GM12878 (cell line): ENCODE results near the gene CABLES1. TPM values are rescaled to one million over a fixed set of nuclear protein-coding genes. Genes with fewer than 3 reads are reported as not detected.

Experiments
- ATF7 ChIP-seq: fragments of 450-650 bp; IDR thresholded peaks from 2 replicates; pipeline ENCODE4 v1.6.1; 2016; ENCODE audit warnings: low read depth, mild to moderate bottlenecking
- BACH1 ChIP-seq: fragments of 450-650 bp; IDR thresholded peaks from 2 replicates; pipeline ENCODE4 v1.6.1; 2017; ENCODE audit warnings: mild to moderate bottlenecking, borderline replicate concordance
- BCL11A ChIP-seq: IDR thresholded peaks from 2 replicates; pipeline ENCODE4 v1.6.1; 2011; ENCODE audit warnings: low read depth, low read length
- BRCA1 ChIP-seq: IDR thresholded peaks from 2 replicates; pipeline ENCODE4 v1.6.1; 2011; ENCODE audit warnings: low read depth, low read length, improper control_type of control experiment
- CHD4 ChIP-seq: fragments of 200-600 bp; sonication (generic); IDR thresholded peaks from 2 replicates; pipeline ENCODE4 v1.6.1; 2016; ENCODE audit warnings: mild to moderate bottlenecking
- CUX1 ChIP-seq: IDR thresholded peaks from 2 replicates; pipeline ENCODE4 v1.6.1; 2012; ENCODE audit warnings: improper control_type of control experiment, low read depth, low read length; ENCODE audit not compliant: insufficient replicate concordance
- E2F8 ChIP-seq: fragments of 450-650 bp; IDR thresholded peaks from 2 replicates; pipeline ENCODE4 v1.6.1; 2018; ENCODE audit warnings: mild to moderate bottlenecking, low read depth, moderate library complexity; ENCODE audit not compliant: partially characterized antibody
- GATAD2B ChIP-seq: fragments of 450-650 bp; conservative IDR thresholded peaks from 2 replicates; pipeline ENCODE4 v1.6.1; 2017; ENCODE audit warnings: low read depth, mild to moderate bottlenecking, moderate library complexity
- IKZF2 ChIP-seq, 2 experiments: fragments of 450-650 bp; IDR thresholded peaks; 2 replicates each; pipeline ENCODE4 v1.6.1; 2017; ENCODE audit warnings: mild to moderate bottlenecking in 2 of 2, moderate library complexity in 2 of 2
- MXI1 ChIP-seq: fragments of 150-350 bp; IDR thresholded peaks from 2 replicates; pipeline ENCODE4 v1.6.1; 2011; ENCODE audit warnings: low read depth, mild to moderate bottlenecking, inconsistent platforms, low read length, improper control_type of control experiment
- NR2F1 ChIP-seq: fragments of 450-650 bp; conservative IDR thresholded peaks from 2 replicates; pipeline ENCODE4 v1.6.1; 2017; ENCODE audit warnings: mild to moderate bottlenecking
- RELA ChIP-seq: fragments of 450-650 bp; IDR thresholded peaks from 2 replicates; pipeline ENCODE4 v1.8.0; 2014; ENCODE audit warnings: borderline replicate concordance; ENCODE audit not compliant: partially characterized antibody
- SIX5 ChIP-seq: IDR thresholded peaks from 2 replicates; pipeline ENCODE4 v1.6.1; 2011; ENCODE audit warnings: mild to moderate bottlenecking, low read depth, low read length, moderate library complexity; ENCODE audit not compliant: severe bottlenecking
- SMAD1 ChIP-seq: fragments of 450-650 bp; IDR thresholded peaks from 2 replicates; pipeline ENCODE4 v1.6.1; 2018; ENCODE audit warnings: mild to moderate bottlenecking, low read depth; ENCODE audit not compliant: partially characterized antibody
- SMAD5 ChIP-seq: IDR thresholded peaks from 2 replicates; pipeline ENCODE4 v1.6.1; 2016; ENCODE audit warnings: antibody characterized with exemption, low read depth
- SP1 ChIP-seq: IDR thresholded peaks from one replicate; pipeline ENCODE4 v1.6.1; 2011; ENCODE audit warnings: low read depth, low read length
- TARDBP ChIP-seq: IDR thresholded peaks from 2 replicates; pipeline ENCODE4 v1.6.1; 2016; ENCODE audit warnings: borderline replicate concordance
- TBL1XR1 ChIP-seq: IDR thresholded peaks from 2 replicates; pipeline ENCODE4 v1.6.1; 2012; ENCODE audit warnings: low read depth, low read length, improper control_type of control experiment
- WRNIP1 ChIP-seq: IDR thresholded peaks from 2 replicates; pipeline ENCODE4 v1.6.1; 2011; ENCODE audit warnings: low read depth, low read length, improper control_type of control experiment, borderline replicate concordance
- polyA plus RNA-seq, 11 experiments: library from polyadenylated mRNA; depleted of rRNA in 4 of 11; unstranded in 6 of 11; stranded (reverse) in 5 of 11; fragments of >200 nt; fragmentation: Nextera tagmentation in 4 of 11; fragmentation: Illumina TruSeq in 1 of 11; extraction: Ambion mirVana in 4 of 11; extraction: Trizol in 1 of 11; gene quantifications; 1 replicate in 1 of 11; 2 replicates in 10 of 11; pipeline versions ENCODE4 v1.2.1 to v1.2.3, GENCODE V29; 2011 to 2016; ENCODE audit warnings: inconsistent platforms in 2 of 11, missing spikeins in 2 of 11, low read depth in 1 of 11
- total RNA-seq, 4 experiments: library from RNA; depleted of rRNA in 3 of 4; stranded (reverse); fragments of >200 nt in 3 of 4; fragmentation: Illumina TruSeq in 1 of 4; extraction: Trizol in 1 of 4; gene quantifications; 2 replicates each; pipeline versions ENCODE4 v1.2.1 to v1.2.3, GENCODE V29; 2013 to 2021

Gene CABLES1
- total and polyA plus RNA-seq, 10 of the 15 experiments (the other 5 are each of a cell fraction or from before 2014, with no cell fraction given): 2.9 to 27.2 (median 8.2) TPM

GRCh38 chr18:23231340-23232021 is 96.2 kb downstream of the CABLES1 start (continued):
- no peak for TF ChIP-seq CUX1
- TF ChIP-seq CHD4: no peak
- peak; percentile 79 for TF ChIP-seq GATAD2B
- TF ChIP-seq TARDBP: peak; percentile 75; the same call in 1 of the 2 replicates
- TF ChIP-seq E2F8: peak; percentile 88
- TF ChIP-seq BCL11A: peak; percentile 100
- peak; percentile 99 for TF ChIP-seq TBL1XR1
- no peak for TF ChIP-seq SMAD5
- TF ChIP-seq WRNIP1: peak; percentile 87; the same call in 1 of the 2 replicates
- peak; percentile 73 for TF ChIP-seq MXI1
- no peak for TF ChIP-seq BRCA1
- TF ChIP-seq RELA: peak; percentile 93
- TF ChIP-seq SMAD1: peak; percentile 91
- peak; percentile 90; the same call in 1 of the 2 replicates for TF ChIP-seq BACH1
- peak; percentile 85 for TF ChIP-seq NR2F1
- peak; percentile 100 for TF ChIP-seq ATF7
- peak; percentile 91 for TF ChIP-seq SP1
- TF ChIP-seq IKZF2 (IDR thresholded peaks at IDR 0.05): peak; percentile 99
- no peak for TF ChIP-seq SIX5
